GM19328 (cell line): ENCODE data around the gene LRRC63.
"Not testable (repeated sequence)": the region's sequence is repeated elsewhere in the genome, so short reads cannot be mapped to it uniquely, and the experiment has no call there.

Source experiments
- ATAC-seq: cut with Tn5 transposase; IDR thresholded peaks from one replicate; pipeline ENCODE4 v1.9.1; 2021; ENCODE audit warnings: mild to moderate bottlenecking, moderate library complexity; ENCODE audit not compliant: unreplicated experiment

The LRRC63 gene

DNA sequence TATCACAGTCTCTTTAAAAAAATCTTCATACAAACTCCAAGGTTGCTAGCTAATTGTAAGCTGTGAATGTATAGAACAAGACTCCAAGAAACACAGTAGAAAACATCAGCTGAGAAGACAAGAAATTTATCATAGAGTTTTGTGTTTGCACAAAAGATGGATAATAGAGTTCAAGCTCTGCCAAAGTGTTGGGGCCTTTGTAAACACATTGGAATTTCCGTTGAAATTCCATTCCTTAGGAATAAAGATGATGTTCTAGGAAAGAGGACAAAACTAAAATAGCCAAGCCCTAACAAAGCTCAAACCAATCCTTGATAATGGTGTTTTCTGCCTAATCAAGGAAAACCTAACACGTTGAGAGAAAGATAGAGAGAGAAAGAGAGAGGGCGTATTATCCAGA is 20.6 kb downstream of the LRRC63 start:
- no peak for ATAC-seq

GRCh38 chr13:46235286-46235685 is 23.6 kb downstream of the LRRC63 start:
- ATAC-seq, result no peak

DNA sequence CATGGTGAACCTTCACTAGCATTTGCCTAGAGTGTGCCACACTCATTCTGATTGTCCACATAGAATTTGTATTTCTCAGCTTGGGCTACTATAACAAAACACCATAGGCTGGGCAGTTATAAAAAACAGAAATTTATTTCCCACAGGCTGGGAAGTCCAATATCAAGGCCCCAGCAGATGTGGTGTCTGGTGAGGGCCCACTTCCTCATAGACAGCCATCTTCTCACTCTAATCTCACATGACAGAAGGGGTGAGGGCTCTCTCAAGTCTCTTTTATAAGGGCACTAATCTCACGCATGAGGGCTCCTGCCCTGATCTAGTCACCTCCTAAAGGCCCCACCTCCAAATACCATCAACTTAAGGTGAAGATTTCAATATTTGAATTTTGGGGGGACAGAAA is 53.6 kb downstream of the LRRC63 start:
- no peak for ATAC-seq

DNA sequence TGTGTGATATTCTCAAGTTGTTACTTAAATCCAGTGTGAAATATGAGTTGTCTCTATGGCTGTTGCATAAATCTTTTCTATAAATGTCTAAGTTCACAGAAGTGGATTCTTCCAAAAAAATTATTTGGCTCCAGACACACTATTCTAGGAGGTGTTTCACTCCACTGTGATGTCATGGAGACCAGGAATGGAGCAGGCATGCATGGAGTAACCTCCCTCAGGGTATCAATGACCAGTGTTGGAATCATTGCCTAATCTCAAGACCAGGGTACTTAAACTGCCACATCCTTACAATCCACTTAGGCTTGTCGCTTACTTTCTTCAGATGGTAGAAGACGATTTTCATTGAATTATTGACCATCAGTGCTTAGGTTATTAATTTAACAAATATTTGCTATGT is 55.4 kb downstream of the LRRC63 start:
- no peak for ATAC-seq

GRCh38 chr13:46270416-46270815 is 58.7 kb downstream of the LRRC63 start:
- ATAC-seq, result no peak

DNA sequence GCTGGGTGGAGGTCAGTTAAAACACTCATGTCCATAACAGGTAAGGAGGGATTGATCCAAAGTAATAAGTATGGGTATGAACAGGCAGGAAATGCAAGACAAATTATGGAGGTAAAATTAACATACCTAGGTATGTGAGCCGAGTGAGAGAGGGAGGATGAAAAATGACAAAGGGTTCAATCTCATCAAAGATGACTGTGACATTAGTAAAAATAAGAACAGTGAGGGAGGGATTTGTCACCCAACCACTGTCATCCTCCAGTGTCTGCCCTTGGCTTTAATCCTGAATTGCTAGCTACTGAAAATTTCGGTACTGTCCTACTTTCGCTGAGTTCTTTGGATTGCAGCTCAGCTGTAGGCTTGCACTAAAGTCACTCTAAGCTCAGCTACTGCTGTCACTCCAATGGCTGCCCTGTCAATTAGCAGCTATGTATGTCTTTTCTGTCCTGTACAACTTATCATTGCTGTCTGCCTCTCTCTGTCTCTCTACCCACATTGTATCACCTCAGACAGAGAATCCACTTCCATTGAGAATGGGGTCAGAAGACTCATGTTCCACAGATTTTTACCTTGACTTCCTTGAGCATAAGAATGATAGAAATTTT is 62.5 kb downstream of the LRRC63 start:
- no peak for ATAC-seq

GRCh38 chr13:46278474-46278873 is 66.7 kb downstream of the LRRC63 start:
- ATAC-seq, result no peak

DNA sequence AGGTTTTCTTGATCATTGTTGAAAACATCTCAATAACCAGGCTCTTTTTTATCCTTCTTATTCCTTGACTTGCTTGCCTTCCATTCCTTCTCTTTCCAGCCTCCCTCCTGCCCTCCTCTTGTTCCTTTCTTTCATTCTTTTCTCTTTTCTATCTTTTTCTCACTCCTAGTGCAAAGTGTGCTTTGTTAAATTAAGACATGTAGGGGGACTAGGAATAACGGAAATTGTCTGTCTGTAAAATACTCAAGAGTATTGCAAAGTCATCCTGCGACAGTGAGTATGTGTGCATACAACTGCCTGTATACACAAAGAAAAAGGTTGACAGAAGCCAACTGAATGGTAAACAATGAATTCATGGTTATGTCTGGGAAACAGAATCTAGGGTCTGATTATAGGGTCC is 70.1 kb downstream of the LRRC63 start:
- ATAC-seq, result no peak

- ATAC-seq, result not testable (repeated sequence)
These were observed 72.4 kb downstream of the LRRC63 start for GRCh38 chr13:46283912-46284824.

GRCh38 chr13:46286972-46287371 is 75.2 kb downstream of the LRRC63 start:
- ATAC-seq, result no peak

DNA sequence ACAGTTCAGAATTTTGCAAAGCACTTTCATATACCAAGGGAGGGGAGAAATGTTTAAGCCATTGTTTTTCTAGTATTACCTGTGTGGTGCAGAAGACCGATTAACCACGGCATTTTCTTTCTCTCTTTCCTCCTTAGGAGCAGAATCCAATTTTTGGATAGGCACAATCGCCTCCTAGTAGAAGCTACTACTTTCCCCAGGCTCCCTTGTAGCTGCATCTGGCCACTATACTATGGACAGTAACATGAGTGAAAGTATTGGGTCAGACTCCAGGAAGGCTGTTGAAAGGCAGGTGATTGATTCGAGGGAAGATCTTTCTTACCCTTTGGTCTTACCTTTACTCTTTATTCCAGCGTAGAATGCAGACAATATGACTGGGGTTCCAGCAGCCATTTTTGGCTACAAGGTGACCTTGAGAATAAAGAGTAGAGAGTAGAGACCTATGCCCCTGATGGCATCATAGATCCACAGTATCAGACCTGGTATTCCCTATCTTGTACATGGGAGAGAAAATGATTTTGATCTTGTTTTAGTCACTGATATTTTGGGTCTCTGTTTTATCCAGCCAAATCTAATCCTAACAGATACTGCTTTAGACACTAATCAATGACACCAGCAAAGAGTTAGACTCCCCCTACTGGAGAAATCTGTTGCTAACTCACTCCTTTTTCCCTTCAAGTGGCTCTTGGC is 77.0 kb downstream of the LRRC63 start:
- ATAC-seq, result no peak

- no peak for ATAC-seq
These were observed 77.7 kb downstream of the LRRC63 start for GRCh38 chr13:46289260-46289955.

DNA sequence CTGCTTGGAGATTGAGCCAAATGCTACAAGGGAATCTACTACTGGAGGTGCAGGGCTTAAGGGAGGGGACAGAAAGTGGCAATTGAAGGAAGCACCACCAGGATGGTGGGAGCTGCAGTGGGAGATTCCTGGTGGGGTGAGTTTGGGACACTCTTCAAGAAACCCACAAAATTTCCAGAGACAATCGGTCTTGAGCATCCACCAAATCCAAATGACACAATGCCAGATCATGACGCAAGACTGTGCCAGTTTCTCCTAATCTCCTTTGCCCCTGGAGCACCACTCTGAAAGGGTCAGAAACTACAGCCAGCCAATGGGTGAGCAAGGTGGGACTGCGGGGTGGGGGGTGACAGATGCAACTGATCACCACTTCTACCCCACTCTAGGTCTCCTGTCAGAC is 78.7 kb downstream of the LRRC63 start:
- ATAC-seq, result no peak

GRCh38 chr13:46293436-46293835 is 81.7 kb downstream of the LRRC63 start:
- no peak for ATAC-seq

- peak; percentile 73 for ATAC-seq
These were observed 83.9 kb downstream of the LRRC63 start for GRCh38 chr13:46295491-46296114.

DNA sequence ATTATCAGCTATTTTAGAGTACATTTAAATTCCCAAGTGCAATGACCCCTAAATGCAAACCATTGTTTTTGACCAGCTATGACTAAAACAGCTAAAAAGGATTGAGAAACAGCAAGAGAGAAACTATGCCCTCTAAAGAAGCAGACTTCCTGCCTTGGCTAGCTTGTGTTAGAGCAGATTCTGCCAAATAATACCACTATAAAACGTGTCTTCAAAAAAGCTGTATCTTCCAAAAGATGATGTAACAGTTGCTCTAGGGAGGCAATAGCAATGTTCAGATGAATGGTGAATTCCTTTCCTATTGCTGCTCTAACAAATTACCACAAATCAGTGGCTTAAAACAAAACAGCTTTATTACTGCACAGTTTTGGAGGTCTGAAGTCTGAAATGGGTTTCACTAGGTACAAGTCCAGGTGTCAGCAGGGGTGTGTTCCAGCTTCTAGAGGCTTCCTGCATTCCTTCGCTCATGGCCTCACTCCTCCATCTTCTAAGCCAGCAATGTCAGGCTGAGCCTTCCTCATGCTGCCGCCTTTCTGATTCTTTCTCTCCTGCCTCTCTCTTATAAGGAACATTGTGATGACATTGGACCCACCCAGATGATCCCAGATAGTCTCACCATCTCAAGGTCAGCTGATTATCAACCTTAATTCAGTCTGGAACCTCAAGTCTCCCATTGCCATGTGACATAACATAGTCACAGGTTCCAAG is 84.5 kb downstream of the LRRC63 start:
- ATAC-seq, result no peak

DNA sequence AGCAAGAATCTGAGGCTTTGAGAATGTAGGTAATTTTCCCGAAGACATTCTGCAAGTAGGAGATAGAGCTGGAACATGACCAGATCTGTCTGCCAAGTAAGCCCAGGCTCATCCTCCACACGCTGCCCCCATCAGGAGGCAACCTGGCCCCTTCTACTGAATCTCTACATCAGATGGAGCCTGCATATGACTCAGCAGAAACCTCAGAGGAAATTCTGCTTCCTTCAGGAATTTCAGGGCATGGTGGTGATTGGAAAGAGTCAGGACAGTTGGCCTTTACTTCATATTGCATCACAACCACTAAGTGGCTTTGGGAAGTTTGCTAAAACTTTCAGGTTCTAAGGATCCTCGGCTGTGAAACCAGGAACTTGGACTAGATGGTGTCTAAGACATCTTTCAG is 85.2 kb downstream of the LRRC63 start:
- ATAC-seq, result no peak

GRCh38 chr13:46297361-46297811 is 85.7 kb downstream of the LRRC63 start:
- ATAC-seq, result no peak

- ATAC-seq, result no peak
These were observed 92.1 kb downstream of the LRRC63 start for GRCh38 chr13:46303742-46304385.

GRCh38 chr13:46304546-46304945 is 92.8 kb downstream of the LRRC63 start:
- no peak for ATAC-seq
